ENCODE measurements around the gene CABLES2. TPM values are rescaled to one million over a fixed set of nuclear protein-coding genes. Genes with fewer than 3 reads are reported as not detected.

CABLES2 gene
- total RNA-seq, 1 donor from 2014 or later: 8.1 TPM

- DNase-seq (ENCODE audit: low spot score): no peak
- Histone ChIP-seq H3K36me3 (no peaks in the 10 kb centered on the region), H2AFZ (replicated peaks) (no peak overlapping the region), H3K27ac (no peak overlapping the region), H3K4me2 (peak overlapping the region; percentile 95), H4K20me1 (ENCODE audit: low read depth) (peaks cover 14% of the 10 kb centered on the region), H3K9me3 (ENCODE audit: low read depth) (no peaks in the 10 kb centered on the region), H3K9ac (no peak overlapping the region), H3K4me3 (no peak overlapping the region), H3K27me3 (no peaks in the 10 kb centered on the region), H3K79me2 (ENCODE audit: low read depth) (peaks cover 18% of the 10 kb centered on the region), H3K4me1 (peaks cover 40% of the 10 kb centered on the region), H3F3A (ENCODE audit: low read depth) (peaks cover 45% of the 10 kb centered on the region)
- TF ChIP-seq EZH2 (IDR thresholded peaks at IDR 0.05) (no peak), EZH2phosphoT487 (IDR thresholded peaks at IDR 0.05) (no peak)
- TF ChIP-seq, protein P1, sequence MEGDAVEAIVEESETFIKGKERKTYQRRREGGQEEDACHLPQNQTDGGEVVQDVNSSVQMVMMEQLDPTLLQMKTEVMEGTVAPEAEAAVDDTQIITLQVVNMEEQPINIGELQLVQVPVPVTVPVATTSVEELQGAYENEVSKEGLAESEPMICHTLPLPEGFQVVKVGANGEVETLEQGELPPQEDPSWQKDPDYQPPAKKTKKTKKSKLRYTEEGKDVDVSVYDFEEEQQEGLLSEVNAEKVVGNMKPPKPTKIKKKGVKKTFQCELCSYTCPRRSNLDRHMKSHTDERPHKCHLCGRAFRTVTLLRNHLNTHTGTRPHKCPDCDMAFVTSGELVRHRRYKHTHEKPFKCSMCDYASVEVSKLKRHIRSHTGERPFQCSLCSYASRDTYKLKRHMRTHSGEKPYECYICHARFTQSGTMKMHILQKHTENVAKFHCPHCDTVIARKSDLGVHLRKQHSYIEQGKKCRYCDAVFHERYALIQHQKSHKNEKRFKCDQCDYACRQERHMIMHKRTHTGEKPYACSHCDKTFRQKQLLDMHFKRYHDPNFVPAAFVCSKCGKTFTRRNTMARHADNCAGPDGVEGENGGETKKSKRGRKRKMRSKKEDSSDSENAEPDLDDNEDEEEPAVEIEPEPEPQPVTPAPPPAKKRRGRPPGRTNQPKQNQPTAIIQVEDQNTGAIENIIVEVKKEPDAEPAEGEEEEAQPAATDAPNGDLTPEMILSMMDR (IDR thresholded peaks at IDR 0.05): no peak
- Mint-ChIP-seq H3K4me1 (peaks cover 18% of the 10 kb centered on the region), H3K27ac (no peak overlapping the region), H3K36me3 (no peaks in the 10 kb centered on the region), H3K27me3 (ENCODE audit: insufficient read depth, low read depth) (peaks cover 9% of the 10 kb centered on the region), H3K4me3 (no peak overlapping the region), H3K9me3 (peaks cover 2% of the 10 kb centered on the region)
These were observed 36.8 kb downstream of the CABLES2 start for GRCh38 chr20:62370115-62370806.

DNA sequence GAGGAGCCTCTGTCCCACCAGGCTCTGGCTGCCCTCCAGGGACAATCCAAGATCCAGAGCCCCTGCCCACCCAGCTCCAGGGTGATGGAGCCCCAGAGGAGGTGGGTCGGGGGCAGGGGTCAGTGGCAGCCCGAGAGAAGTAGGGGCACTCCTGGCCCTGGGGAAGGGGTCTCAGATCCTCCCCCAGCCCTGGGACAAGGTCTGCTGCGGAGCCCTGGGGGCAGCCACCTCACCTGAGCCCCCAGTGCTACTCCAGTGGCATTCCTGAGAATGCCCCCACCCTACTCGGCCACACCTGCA is 37.3 kb downstream of the CABLES2 start:
- peak overlapping the region; percentile 83 for H3K4me3 Mint-ChIP-seq
- Histone ChIP-seq H3K9me3 (ENCODE audit: low read depth) (no peaks in the 10 kb centered on the region), H3K4me2 (peak overlapping the region; percentile 95), H3K27me3 (no peaks in the 10 kb centered on the region), H3K79me2 (ENCODE audit: low read depth) (peaks cover 23% of the 10 kb centered on the region), H3K27ac (no peak overlapping the region), H3K9ac (no peak overlapping the region), H4K20me1 (ENCODE audit: low read depth) (peaks cover 19% of the 10 kb centered on the region), H3F3A (ENCODE audit: low read depth) (peaks cover 48% of the 10 kb centered on the region), H3K4me3 (no peak overlapping the region), H2AFZ (replicated peaks) (no peak overlapping the region), H3K36me3 (no peaks in the 10 kb centered on the region), H3K4me1 (peaks cover 45% of the 10 kb centered on the region)
- H3K27me3 Mint-ChIP-seq (ENCODE audit: insufficient read depth, low read depth): peaks cover 9% of the 10 kb centered on the region
- H3K27ac Mint-ChIP-seq: no peak overlapping the region
- H3K36me3 Mint-ChIP-seq: no peaks in the 10 kb centered on the region
- DNase-seq (ENCODE audit: low spot score): no peak
- no peak for TF ChIP-seq EZH2 (IDR thresholded peaks at IDR 0.05)
- TF ChIP-seq EZH2phosphoT487 (IDR thresholded peaks at IDR 0.05): no peak
- TF ChIP-seq, protein P1 (IDR thresholded peaks at IDR 0.05): no peak
- peaks cover 2% of the 10 kb centered on the region for H3K9me3 Mint-ChIP-seq
- H3K4me1 Mint-ChIP-seq: peaks cover 21% of the 10 kb centered on the region

DNA sequence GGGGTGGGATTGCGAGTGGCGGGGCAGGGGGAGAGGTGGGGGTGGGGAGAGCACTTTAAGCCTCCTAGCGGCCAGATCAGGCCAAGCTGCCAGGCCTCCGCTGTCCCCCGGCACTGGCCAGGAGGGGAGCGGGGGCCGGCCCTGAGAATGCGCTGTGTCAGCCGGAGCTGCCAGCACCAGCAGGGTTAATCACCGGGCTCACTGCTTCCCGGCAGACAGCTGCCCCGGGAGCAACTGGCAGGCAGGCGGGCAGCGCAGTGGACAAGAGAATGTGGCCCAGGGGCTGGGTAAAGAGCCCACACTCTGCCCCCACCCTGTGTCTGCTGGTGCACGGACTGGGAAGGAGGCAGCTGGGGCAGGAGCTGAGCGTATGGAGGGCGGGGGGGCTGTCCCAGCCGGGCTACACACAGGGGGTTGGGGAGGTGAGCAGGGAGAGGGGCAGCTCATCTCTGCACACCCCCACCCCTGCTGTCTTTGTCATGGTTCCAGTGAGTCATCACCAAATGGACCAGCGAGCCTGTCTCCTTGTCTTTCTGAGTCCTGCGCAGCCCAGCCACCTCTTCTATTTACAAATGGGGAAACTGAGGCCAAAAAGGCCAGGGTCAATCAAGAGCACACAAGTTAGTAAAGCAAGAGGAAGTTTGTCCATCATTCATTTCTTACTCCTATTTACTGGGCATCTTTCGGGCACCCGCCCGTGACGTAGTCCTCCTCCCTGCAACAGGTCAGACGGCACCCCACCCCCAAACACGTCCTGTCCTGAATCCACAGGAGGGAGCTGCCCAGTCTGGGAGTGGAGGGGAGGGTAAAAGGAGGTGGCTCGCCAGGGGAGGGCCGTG is 37.9 kb downstream of the CABLES2 start:
- Histone ChIP-seq H3K4me2 (peak overlapping the region; percentile 95), H3K4me1 (peaks cover 50% of the 10 kb centered on the region), H2AFZ (replicated peaks) (no peak overlapping the region), H3F3A (ENCODE audit: low read depth) (peaks cover 54% of the 10 kb centered on the region), H3K79me2 (ENCODE audit: low read depth) (peaks cover 28% of the 10 kb centered on the region), H3K9me3 (ENCODE audit: low read depth) (no peaks in the 10 kb centered on the region), H3K27ac (peak overlapping the region; percentile 70), H3K36me3 (no peaks in the 10 kb centered on the region), H4K20me1 (ENCODE audit: low read depth) (peaks cover 25% of the 10 kb centered on the region), H3K4me3 (peak overlapping the region; percentile 98), H3K27me3 (no peaks in the 10 kb centered on the region), H3K9ac (no peak overlapping the region)
- peak; percentile 95 for DNase-seq (ENCODE audit: low spot score)
- Mint-ChIP-seq H3K9me3 (peaks cover 2% of the 10 kb centered on the region), H3K36me3 (no peaks in the 10 kb centered on the region), H3K4me1 (peaks cover 18% of the 10 kb centered on the region), H3K27ac (no peak overlapping the region), H3K27me3 (ENCODE audit: insufficient read depth, low read depth) (peaks cover 6% of the 10 kb centered on the region), H3K4me3 (peak overlapping the region; percentile 83)
- TF ChIP-seq EZH2 (IDR thresholded peaks at IDR 0.05) (no peak), EZH2phosphoT487 (IDR thresholded peaks at IDR 0.05) (no peak)
- TF ChIP-seq, protein P1 (IDR thresholded peaks at IDR 0.05): peak; percentile 64
